ENCODE measurements around the gene ZNF784. TPM values are rescaled to one million over a fixed set of nuclear protein-coding genes. Genes with fewer than 3 reads are reported as not detected.

Gene ZNF784
- total RNA-seq, 1 experiment from 2014 or later: 9.9 TPM

- TF ChIP-seq MAX (CRISPR knock-in tag; IDR thresholded peaks at IDR 0.05) (peak; percentile 45), TEAD4 (CRISPR knock-in tag; IDR thresholded peaks at IDR 0.05) (no peak), CBFB (CRISPR knock-in tag; IDR thresholded peaks at IDR 0.05; ENCODE audit: low read depth) (no peak), MYBL2 (CRISPR knock-in tag; IDR thresholded peaks at IDR 0.05) (no peak; the same call in 1 of the 2 replicates), GABPB1 (CRISPR knock-in tag; IDR thresholded peaks at IDR 0.05) (peak; percentile 49; the same call in 1 of the 2 replicates), E2F5 (CRISPR knock-in tag; IDR thresholded peaks at IDR 0.05) (peak; percentile 92), ZNF263 (CRISPR knock-in tag; IDR thresholded peaks at IDR 0.05; ENCODE audit: low read depth) (no peak), ZNF317 (CRISPR knock-in tag; IDR thresholded peaks at IDR 0.05; ENCODE audit: borderline replicate concordance, low read depth) (0 out of 2 replicates have a peak, but pooled peaks have one; percentile 17), TP53 (CRISPR knock-in tag; IDR thresholded peaks at IDR 0.05) (no peak), MXD4 (CRISPR knock-in tag; IDR thresholded peaks at IDR 0.05; ENCODE audit: borderline replicate concordance) (no peak), ATF2 (CRISPR knock-in tag; IDR thresholded peaks at IDR 0.05; ENCODE audit: borderline replicate concordance, low read depth) (no peak), RORB (CRISPR knock-in tag; IDR thresholded peaks at IDR 0.05) (no peak), PRRX2 (CRISPR knock-in tag; IDR thresholded peaks at IDR 0.05) (0 out of 2 replicates have a peak, but pooled peaks have one; percentile 53), ATF1 (CRISPR knock-in tag; IDR thresholded peaks at IDR 0.05) (no peak), SMAD4 (CRISPR knock-in tag; IDR thresholded peaks at IDR 0.05) (no peak), ESRRA (CRISPR knock-in tag; IDR thresholded peaks at IDR 0.05; ENCODE audit: borderline replicate concordance) (no peak; the same call in 1 of the 2 replicates), ELF4 (CRISPR knock-in tag; IDR thresholded peaks at IDR 0.05; ENCODE audit: low read depth) (0 out of 2 replicates have a peak, but pooled peaks have one; percentile 42), NFE2L1 (CRISPR knock-in tag; IDR thresholded peaks at IDR 0.05) (no peak), ZNF138 (CRISPR knock-in tag; conservative IDR thresholded peaks at IDR 0.05) (no peak; the same call in 1 of the 2 replicates), ZBTB21 (CRISPR knock-in tag; IDR thresholded peaks at IDR 0.05; ENCODE audit: borderline replicate concordance) (peak; percentile 28; the same call in 1 of the 2 replicates), ZNF232 (CRISPR knock-in tag; IDR thresholded peaks at IDR 0.05) (no peak; the same call in 1 of the 2 replicates), HMGA2 (CRISPR knock-in tag; IDR thresholded peaks at IDR 0.05) (no peak), FOXJ3 (CRISPR knock-in tag; IDR thresholded peaks at IDR 0.05; ENCODE audit: borderline replicate concordance) (no peak), CDX4 (CRISPR knock-in tag; IDR thresholded peaks at IDR 0.05; ENCODE audit: borderline replicate concordance) (no peak), ARID4B (CRISPR knock-in tag; IDR thresholded peaks at IDR 0.05; ENCODE audit: borderline replicate concordance) (peak; percentile 47; the same call in 1 of the 2 replicates), SOX15 (CRISPR knock-in tag; IDR thresholded peaks at IDR 0.05) (no peak), EMX1 (CRISPR knock-in tag; IDR thresholded peaks at IDR 0.05) (no peak), CREB1 (CRISPR knock-in tag; IDR thresholded peaks at IDR 0.05) (no peak), ATF3 (CRISPR knock-in tag; conservative IDR thresholded peaks at IDR 0.05) (no peak)
- TF ChIP-seq, protein P1, sequence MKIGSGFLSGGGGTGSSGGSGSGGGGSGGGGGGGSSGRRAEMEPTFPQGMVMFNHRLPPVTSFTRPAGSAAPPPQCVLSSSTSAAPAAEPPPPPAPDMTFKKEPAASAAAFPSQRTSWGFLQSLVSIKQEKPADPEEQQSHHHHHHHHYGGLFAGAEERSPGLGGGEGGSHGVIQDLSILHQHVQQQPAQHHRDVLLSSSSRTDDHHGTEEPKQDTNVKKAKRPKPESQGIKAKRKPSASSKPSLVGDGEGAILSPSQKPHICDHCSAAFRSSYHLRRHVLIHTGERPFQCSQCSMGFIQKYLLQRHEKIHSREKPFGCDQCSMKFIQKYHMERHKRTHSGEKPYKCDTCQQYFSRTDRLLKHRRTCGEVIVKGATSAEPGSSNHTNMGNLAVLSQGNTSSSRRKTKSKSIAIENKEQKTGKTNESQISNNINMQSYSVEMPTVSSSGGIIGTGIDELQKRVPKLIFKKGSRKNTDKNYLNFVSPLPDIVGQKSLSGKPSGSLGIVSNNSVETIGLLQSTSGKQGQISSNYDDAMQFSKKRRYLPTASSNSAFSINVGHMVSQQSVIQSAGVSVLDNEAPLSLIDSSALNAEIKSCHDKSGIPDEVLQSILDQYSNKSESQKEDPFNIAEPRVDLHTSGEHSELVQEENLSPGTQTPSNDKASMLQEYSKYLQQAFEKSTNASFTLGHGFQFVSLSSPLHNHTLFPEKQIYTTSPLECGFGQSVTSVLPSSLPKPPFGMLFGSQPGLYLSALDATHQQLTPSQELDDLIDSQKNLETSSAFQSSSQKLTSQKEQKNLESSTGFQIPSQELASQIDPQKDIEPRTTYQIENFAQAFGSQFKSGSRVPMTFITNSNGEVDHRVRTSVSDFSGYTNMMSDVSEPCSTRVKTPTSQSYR (CRISPR knock-in tag; IDR thresholded peaks at IDR 0.05): no peak
Measured at GRCh38 chr19:55654868-55655647, 30.7 kb upstream of the ZNF784 start, which contains the start of gene U2AF2 (continued).
